Smooth muscle cell (in vitro differentiated cells): ENCODE data around the gene C1QTNF1. TPM values are rescaled to one million over a fixed set of nuclear protein-coding genes. Genes with fewer than 3 reads are reported as not detected.

Experiments used
- DNase-seq: peaks from one replicate; lab custom pipeline; 2025; ENCODE audit not compliant: unreplicated experiment; lab: John Stamatoyannopoulos, UW
- H2AFZ ChIP-seq: fragments of 200-600 bp; sonication (generic); 2 replicates; pipeline ENCODE4 v1.6.0; 2016; ENCODE audit warnings: antibody characterized with exemption, low read depth, mild to moderate bottlenecking
- H3F3A ChIP-seq: fragments of 200-600 bp; sonication (generic); 2 replicates; pipeline ENCODE4 v1.6.0; 2017; ENCODE audit warnings: antibody characterized with exemption, low read depth
- H3K27ac ChIP-seq: fragments of 200-600 bp; sonication (generic); 2 replicates; pipeline ENCODE4 v1.5.1; 2016; ENCODE audit warnings: low read depth, mild to moderate bottlenecking
- H3K27me3 ChIP-seq: fragments of 200-600 bp; sonication (generic); 2 replicates; pipeline ENCODE4 v1.6.1; 2016; ENCODE audit warnings: low read depth, mild to moderate bottlenecking
- H3K36me3 ChIP-seq: fragments of 200-600 bp; sonication (generic); 2 replicates; pipeline ENCODE4 v1.5.1; 2016; ENCODE audit warnings: low read depth
- H3K4me1 ChIP-seq: fragments of 200-600 bp; sonication (generic); 2 replicates; pipeline ENCODE4 v1.5.1; 2016; ENCODE audit warnings: low read depth
- H3K4me2 ChIP-seq: fragments of 200-600 bp; sonication (generic); 2 replicates; pipeline ENCODE4 v1.6.0; 2016; ENCODE audit warnings: mild to moderate bottlenecking
- H3K4me3 ChIP-seq: fragments of 200-600 bp; sonication (generic); 2 replicates; pipeline ENCODE4 v1.5.1; 2016; ENCODE audit warnings: mild to moderate bottlenecking
- H3K79me2 ChIP-seq: fragments of 200-600 bp; sonication (generic); 2 replicates; pipeline ENCODE4 v1.6.0; 2016; ENCODE audit warnings: low read depth, mild to moderate bottlenecking
- H3K9ac ChIP-seq: fragments of 200-600 bp; sonication (generic); 2 replicates; pipeline ENCODE4 v1.6.0; 2016; ENCODE audit warnings: low read depth
- H3K9me3 ChIP-seq: fragments of 200-600 bp; sonication (generic); replicated peaks from 2 replicates; pipeline ENCODE4 v1.5.1; 2016; ENCODE audit warnings: low read depth
- H4K20me1 ChIP-seq: fragments of 200-600 bp; sonication (generic); 2 replicates; pipeline ENCODE4 v1.6.0; 2016; ENCODE audit warnings: low read depth
- whole genome bisulfite sequencing: methylation state at CpG from one replicate; pipeline ENCODE4 v1.1.7; 2016; ENCODE audit warnings: low lambda C conversion rate; 5-methylcytosine and 5-hydroxymethylcytosine counted together
- polyA plus RNA-seq: library from polyadenylated mRNA; unstranded; fragments of >200 nt; fragmentation: Nextera tagmentation; extraction: Ambion mirVana; gene quantifications from 2 replicates; pipeline ENCODE4 v1.2.1, GENCODE V29; 2016
- total RNA-seq: library from RNA; depleted of rRNA; stranded (reverse); fragments of >200 nt; gene quantifications from 2 replicates; pipeline ENCODE4 v1.2.3, GENCODE V29; 2014
- TF ChIP-seq, protein P1 (sequence below): fragments of 200-600 bp; sonication (generic); IDR thresholded peaks from 2 replicates; pipeline ENCODE4 v1.5.1; 2017; ENCODE audit warnings: borderline replicate concordance, mild to moderate bottlenecking, antibody characterized with exemption; ENCODE audit not compliant: insufficient read depth, poor library complexity, severe bottlenecking

Gene C1QTNF1
- total and polyA plus RNA-seq, 2 experiments from 2014 or later = 5.7 to 9.4 TPM

GRCh38 chr17:78999056-78999768 is 24.8 kb upstream of the C1QTNF1 start:
- no peaks in the 10 kb centered on the region for H3K4me1 ChIP-seq
- no peaks in the 10 kb centered on the region for H3F3A ChIP-seq
- no peak overlapping the region for H3K9ac ChIP-seq
- no peaks in the 10 kb centered on the region for H3K27me3 ChIP-seq
- 96% methylated on average over 15 of the region's 17 CpGs for WGBS
- peaks cover 82% of the 10 kb centered on the region for H4K20me1 ChIP-seq
- DNase-seq = no peak
- H3K4me2 ChIP-seq = no peak overlapping the region
- no peaks in the 10 kb centered on the region for H3K36me3 ChIP-seq
- H3K79me2 ChIP-seq = peaks cover 17% of the 10 kb centered on the region
- H3K9me3 ChIP-seq = no peaks in the 10 kb centered on the region
- H2AFZ ChIP-seq = no peak overlapping the region
- no peak overlapping the region for H3K4me3 ChIP-seq
- TF ChIP-seq, protein P1, sequence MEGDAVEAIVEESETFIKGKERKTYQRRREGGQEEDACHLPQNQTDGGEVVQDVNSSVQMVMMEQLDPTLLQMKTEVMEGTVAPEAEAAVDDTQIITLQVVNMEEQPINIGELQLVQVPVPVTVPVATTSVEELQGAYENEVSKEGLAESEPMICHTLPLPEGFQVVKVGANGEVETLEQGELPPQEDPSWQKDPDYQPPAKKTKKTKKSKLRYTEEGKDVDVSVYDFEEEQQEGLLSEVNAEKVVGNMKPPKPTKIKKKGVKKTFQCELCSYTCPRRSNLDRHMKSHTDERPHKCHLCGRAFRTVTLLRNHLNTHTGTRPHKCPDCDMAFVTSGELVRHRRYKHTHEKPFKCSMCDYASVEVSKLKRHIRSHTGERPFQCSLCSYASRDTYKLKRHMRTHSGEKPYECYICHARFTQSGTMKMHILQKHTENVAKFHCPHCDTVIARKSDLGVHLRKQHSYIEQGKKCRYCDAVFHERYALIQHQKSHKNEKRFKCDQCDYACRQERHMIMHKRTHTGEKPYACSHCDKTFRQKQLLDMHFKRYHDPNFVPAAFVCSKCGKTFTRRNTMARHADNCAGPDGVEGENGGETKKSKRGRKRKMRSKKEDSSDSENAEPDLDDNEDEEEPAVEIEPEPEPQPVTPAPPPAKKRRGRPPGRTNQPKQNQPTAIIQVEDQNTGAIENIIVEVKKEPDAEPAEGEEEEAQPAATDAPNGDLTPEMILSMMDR = no peak
- no peak overlapping the region for H3K27ac ChIP-seq

GRCh38 chr17:78999947-79000395 is 24.0 kb upstream of the C1QTNF1 start:
- Histone ChIP-seq H3K9ac (no peak overlapping the region), H3K4me2 (no peak overlapping the region), H3K4me3 (no peak overlapping the region), H2AFZ (no peak overlapping the region), H3K4me1 (no peaks in the 10 kb centered on the region), H3K27me3 (no peaks in the 10 kb centered on the region), H4K20me1 (peaks cover 82% of the 10 kb centered on the region), H3K79me2 (peaks cover 17% of the 10 kb centered on the region), H3K36me3 (no peaks in the 10 kb centered on the region), H3F3A (no peaks in the 10 kb centered on the region), H3K9me3 (no peaks in the 10 kb centered on the region), H3K27ac (no peak overlapping the region)
- 96% methylated on average over 11 of the region's 12 CpGs for WGBS
- DNase-seq = no peak
- TF ChIP-seq, protein P1 = no peak

DNA sequence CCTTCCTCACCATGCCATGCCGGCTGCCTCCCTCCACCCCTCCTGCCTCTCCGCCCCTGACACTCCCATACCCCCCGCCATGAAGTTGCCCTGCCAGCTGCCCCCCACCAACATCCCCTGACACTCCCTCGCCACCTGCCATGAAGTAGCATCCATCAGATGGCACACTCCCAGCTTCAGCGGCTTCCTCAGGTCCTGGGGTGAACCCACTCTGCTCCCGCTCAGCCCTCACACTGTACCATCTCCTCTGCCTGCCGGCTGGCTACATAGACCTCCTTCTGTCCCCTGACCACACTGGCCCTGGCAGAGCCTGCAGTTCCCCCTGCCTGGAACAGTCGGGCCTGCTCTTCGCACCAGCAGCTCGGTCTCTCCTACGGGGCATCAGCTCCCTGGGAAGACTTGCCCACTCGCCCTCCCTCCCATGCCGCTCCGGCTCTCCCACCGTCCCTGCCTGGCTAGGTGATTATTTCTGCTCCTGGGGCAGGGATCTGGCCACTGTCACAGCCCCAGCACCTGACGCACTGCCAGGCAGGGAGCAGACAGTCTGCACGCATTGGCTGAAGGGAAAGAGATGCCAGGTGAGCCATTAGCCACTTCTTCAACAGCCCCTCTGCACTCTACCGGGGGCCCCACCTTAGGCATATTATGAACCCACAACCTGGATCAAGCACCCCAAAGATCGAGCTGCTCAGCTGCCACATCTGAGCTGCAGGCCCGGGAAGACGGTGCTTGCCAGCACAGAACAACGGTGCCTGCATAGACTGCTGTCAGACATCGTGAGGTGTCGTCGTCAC is 23.4 kb upstream of the C1QTNF1 start:
- Histone ChIP-seq H3K79me2 (peaks cover 17% of the 10 kb centered on the region), H2AFZ (no peak overlapping the region), H3K4me1 (no peaks in the 10 kb centered on the region), H3K27ac (no peak overlapping the region), H3K9ac (no peak overlapping the region), H3K4me2 (no peak overlapping the region), H4K20me1 (peaks cover 82% of the 10 kb centered on the region), H3F3A (no peaks in the 10 kb centered on the region), H3K36me3 (no peaks in the 10 kb centered on the region), H3K9me3 (no peaks in the 10 kb centered on the region), H3K4me3 (no peak overlapping the region), H3K27me3 (no peaks in the 10 kb centered on the region)
- TF ChIP-seq, protein P1 = no peak
- 97% methylated on average over 22 of the region's 25 CpGs for WGBS
- DNase-seq = no peak
